ENCODE measurements around the gene MGMT.

DNA sequence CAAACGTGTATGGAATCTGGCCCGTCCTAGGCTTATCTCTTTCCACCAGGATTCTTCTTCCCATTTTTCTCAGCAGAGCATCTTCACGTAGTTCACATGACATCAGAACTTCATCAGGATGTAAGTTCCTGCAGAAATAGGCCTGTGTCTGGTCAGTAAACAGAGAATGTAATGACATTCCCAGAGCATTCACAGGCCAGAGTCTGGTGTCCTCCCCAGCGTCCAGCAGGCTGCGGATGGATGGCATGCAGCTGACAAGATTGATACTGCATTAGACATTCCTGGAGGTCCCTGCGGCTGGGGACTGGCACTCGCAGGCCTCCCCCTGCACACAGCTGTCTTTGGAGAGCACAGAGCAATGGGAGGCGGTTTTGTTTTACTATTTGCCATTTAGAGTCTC is 28.7 kb downstream of the MGMT start:
- TF ChIP-seq, protein P1, sequence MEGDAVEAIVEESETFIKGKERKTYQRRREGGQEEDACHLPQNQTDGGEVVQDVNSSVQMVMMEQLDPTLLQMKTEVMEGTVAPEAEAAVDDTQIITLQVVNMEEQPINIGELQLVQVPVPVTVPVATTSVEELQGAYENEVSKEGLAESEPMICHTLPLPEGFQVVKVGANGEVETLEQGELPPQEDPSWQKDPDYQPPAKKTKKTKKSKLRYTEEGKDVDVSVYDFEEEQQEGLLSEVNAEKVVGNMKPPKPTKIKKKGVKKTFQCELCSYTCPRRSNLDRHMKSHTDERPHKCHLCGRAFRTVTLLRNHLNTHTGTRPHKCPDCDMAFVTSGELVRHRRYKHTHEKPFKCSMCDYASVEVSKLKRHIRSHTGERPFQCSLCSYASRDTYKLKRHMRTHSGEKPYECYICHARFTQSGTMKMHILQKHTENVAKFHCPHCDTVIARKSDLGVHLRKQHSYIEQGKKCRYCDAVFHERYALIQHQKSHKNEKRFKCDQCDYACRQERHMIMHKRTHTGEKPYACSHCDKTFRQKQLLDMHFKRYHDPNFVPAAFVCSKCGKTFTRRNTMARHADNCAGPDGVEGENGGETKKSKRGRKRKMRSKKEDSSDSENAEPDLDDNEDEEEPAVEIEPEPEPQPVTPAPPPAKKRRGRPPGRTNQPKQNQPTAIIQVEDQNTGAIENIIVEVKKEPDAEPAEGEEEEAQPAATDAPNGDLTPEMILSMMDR (IDR thresholded peaks at IDR 0.05): no peak
- TF ChIP-seq POLR2A (IDR thresholded peaks at IDR 0.05): no peak
